ENCODE data around the gene TOE1.
A peak's percentile ranks its signal among the peaks of the same experiment; 100 is the strongest.
"Not testable (repeated sequence)": the region's sequence is repeated elsewhere in the genome, so short reads cannot be mapped to it uniquely, and the experiment has no call there.

The TOE1 gene

GRCh38 chr1:45339789-45340558 is at the start of gene TOE1, which contains the start of gene MUTYH:
TOE1 (plus strand) TSS chr1:45340170; CDS start chr1:45340253, 83 bp downstream.
MUTYH (minus strand) TSS chr1:45340440; CDS start chr1:45334505, 5,935 bp downstream.
- DNase-seq: peak; percentile 96

GRCh38 chr1:45291002-45291401 is 49.0 kb upstream of the TOE1 start:
- not testable (repeated sequence) for DNase-seq

GRCh38 chr1:45291716-45292115 is 48.3 kb upstream of the TOE1 start:
- no peak for DNase-seq

- DNase-seq: no peak
These were observed 42.2 kb upstream of the TOE1 start for GRCh38 chr1:45297666-45298356.

- no peak for DNase-seq
These were observed 40.7 kb upstream of the TOE1 start for GRCh38 chr1:45299296-45299695.

- DNase-seq: no peak
These were observed 39.8 kb upstream of the TOE1 start for GRCh38 chr1:45299981-45300668.

- DNase-seq: no peak
These were observed 39.3 kb upstream of the TOE1 start for GRCh38 chr1:45300669-45300997.

GRCh38 chr1:45302505-45303150 is 37.3 kb upstream of the TOE1 start:
- DNase-seq: no peak

- peak; percentile 92 for DNase-seq
These were observed 36.3 kb upstream of the TOE1 start for GRCh38 chr1:45303520-45304310.

GRCh38 chr1:45304311-45305081 is 35.5 kb upstream of the TOE1 start:
- no peak for DNase-seq

GRCh38 chr1:45305231-45305630 is 34.7 kb upstream of the TOE1 start:
- DNase-seq: no peak

GRCh38 chr1:45306319-45306718 is 33.7 kb upstream of the TOE1 start:
- DNase-seq: no peak

GRCh38 chr1:45306905-45307304 is 33.1 kb upstream of the TOE1 start:
- DNase-seq: no peak

- DNase-seq: no peak
These were observed 25.7 kb upstream of the TOE1 start for GRCh38 chr1:45314266-45314665.

GRCh38 chr1:45317166-45317565 is 22.8 kb upstream of the TOE1 start:
- no peak for DNase-seq

GRCh38 chr1:45319761-45320160 is 20.2 kb upstream of the TOE1 start:
- DNase-seq: no peak

GRCh38 chr1:45321444-45321843 is 18.5 kb upstream of the TOE1 start:
- DNase-seq: no peak

- no peak for DNase-seq
These were observed 17.4 kb upstream of the TOE1 start for GRCh38 chr1:45322486-45323040.

- no peak for DNase-seq
These were observed 14.0 kb upstream of the TOE1 start for GRCh38 chr1:45325851-45326506.

Data from activated CD4-positive, CD25-positive, alpha-beta regulatory T cell treated with anti-CD3 and anti-CD28 coated beads, Interleukin-2, amount 50 U/mL, for 72 hours (primary cell).